Chondrocyte (in vitro differentiated cells): Measurements from ENCODE around the gene FOXK1. TPM values are rescaled to one million over a fixed set of nuclear protein-coding genes. Genes with fewer than 3 reads are reported as not detected.
"Not testable (repeated sequence)": the region's sequence is repeated elsewhere in the genome, so short reads cannot be mapped to it uniquely, and the experiment has no call there.

Experiments
- DNase-seq: peaks from one replicate; pipeline ENCODE4 v3.0.0; 2021; ENCODE audit warnings: mixed read lengths, low spot score
- H3K27ac Mint-ChIP-seq: one replicate; pipeline ENCODE4 v1.8.0; 2021; ENCODE audit warnings: mild to moderate bottlenecking, moderate library complexity, mixed read lengths; ENCODE audit not compliant: unreplicated experiment
- H3K27me3 Mint-ChIP-seq: 2 replicates; pipeline ENCODE4 v1.8.0; 2021; ENCODE audit warnings: low read depth, mixed read lengths
- H3K36me3 Mint-ChIP-seq: 2 replicates; pipeline ENCODE4 v1.8.0; 2021; ENCODE audit warnings: low read depth, mixed read lengths
- H3K4me1 Mint-ChIP-seq: 2 replicates; pipeline ENCODE4 v1.8.0; 2021; ENCODE audit warnings: low read depth, mild to moderate bottlenecking, mixed read lengths
- H3K4me3 Mint-ChIP-seq: one replicate; pipeline ENCODE4 v1.8.0; 2021; ENCODE audit warnings: mild to moderate bottlenecking, moderate library complexity, mixed read lengths; ENCODE audit not compliant: unreplicated experiment
- H3K9me3 Mint-ChIP-seq: 2 replicates; pipeline ENCODE4 v1.8.0; 2021; ENCODE audit warnings: low read depth, mixed read lengths
- total RNA-seq: library from RNA; stranded (reverse); gene quantifications from 3 replicates; pipeline ENCODE4 v1.2.1, GENCODE V29; 2021
- TF ChIP-seq, protein P1 (sequence below): fragments of 200-600 bp; sonication (generic); IDR thresholded peaks from 2 replicates; pipeline ENCODE4 v1.5.0; 2021; ENCODE audit warnings: antibody characterized with exemption, mild to moderate bottlenecking, moderate library complexity

Gene FOXK1
- total RNA-seq, 1 donor from 2014 or later: 77.9 TPM

DNA sequence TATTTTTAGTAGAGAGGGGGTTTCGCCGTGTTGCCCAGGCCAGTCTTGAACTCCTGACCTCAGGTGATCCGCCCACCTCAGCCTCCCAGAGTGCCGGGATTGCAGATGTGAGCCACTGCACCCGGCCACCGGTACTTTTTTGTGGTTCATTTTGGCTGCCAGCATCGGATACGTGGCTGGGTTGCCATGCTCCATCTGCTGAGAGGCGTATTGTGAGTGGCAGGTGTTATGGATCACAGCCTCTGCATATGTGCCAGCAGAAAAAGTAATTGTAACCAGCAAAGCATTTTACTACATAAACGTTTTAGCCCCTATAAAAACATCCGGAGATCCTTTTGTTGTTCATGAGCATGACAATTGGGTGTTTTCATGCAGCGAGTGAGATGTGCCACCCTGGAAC lies 7.1 kb downstream of the FOXK1 start:
- TF ChIP-seq, protein P1, sequence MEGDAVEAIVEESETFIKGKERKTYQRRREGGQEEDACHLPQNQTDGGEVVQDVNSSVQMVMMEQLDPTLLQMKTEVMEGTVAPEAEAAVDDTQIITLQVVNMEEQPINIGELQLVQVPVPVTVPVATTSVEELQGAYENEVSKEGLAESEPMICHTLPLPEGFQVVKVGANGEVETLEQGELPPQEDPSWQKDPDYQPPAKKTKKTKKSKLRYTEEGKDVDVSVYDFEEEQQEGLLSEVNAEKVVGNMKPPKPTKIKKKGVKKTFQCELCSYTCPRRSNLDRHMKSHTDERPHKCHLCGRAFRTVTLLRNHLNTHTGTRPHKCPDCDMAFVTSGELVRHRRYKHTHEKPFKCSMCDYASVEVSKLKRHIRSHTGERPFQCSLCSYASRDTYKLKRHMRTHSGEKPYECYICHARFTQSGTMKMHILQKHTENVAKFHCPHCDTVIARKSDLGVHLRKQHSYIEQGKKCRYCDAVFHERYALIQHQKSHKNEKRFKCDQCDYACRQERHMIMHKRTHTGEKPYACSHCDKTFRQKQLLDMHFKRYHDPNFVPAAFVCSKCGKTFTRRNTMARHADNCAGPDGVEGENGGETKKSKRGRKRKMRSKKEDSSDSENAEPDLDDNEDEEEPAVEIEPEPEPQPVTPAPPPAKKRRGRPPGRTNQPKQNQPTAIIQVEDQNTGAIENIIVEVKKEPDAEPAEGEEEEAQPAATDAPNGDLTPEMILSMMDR: no peak
- Mint-ChIP-seq H3K27me3 (no peaks in the 10 kb centered on the region), H3K4me1 (peaks cover 78% of the 10 kb centered on the region), H3K4me3 (no peak overlapping the region), H3K36me3 (no peaks in the 10 kb centered on the region), H3K27ac (no peak overlapping the region), H3K9me3 (no peaks in the 10 kb centered on the region)
- no peak for DNase-seq

DNA sequence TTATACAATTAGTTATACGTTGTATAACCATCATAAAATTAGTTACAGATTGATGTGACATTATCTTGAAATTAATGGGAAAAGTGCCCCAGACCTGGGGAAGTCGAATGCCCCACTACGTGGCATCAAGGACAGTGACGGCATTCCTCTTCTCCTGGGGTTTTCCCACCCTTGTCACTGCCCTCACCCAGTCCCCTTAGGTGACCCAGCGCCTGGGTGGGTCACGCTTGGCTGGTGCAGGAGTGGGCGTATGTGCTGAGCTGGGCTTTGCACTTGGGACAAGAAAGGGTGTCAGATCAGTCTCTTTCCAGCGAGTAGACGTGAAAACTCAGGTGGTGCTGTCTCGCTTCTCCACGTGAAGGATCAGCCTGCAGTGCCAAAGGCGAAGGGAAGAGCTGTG lies 7.6 kb downstream of the FOXK1 start:
- peak overlapping the region; percentile 71 for H3K27ac Mint-ChIP-seq

DNA sequence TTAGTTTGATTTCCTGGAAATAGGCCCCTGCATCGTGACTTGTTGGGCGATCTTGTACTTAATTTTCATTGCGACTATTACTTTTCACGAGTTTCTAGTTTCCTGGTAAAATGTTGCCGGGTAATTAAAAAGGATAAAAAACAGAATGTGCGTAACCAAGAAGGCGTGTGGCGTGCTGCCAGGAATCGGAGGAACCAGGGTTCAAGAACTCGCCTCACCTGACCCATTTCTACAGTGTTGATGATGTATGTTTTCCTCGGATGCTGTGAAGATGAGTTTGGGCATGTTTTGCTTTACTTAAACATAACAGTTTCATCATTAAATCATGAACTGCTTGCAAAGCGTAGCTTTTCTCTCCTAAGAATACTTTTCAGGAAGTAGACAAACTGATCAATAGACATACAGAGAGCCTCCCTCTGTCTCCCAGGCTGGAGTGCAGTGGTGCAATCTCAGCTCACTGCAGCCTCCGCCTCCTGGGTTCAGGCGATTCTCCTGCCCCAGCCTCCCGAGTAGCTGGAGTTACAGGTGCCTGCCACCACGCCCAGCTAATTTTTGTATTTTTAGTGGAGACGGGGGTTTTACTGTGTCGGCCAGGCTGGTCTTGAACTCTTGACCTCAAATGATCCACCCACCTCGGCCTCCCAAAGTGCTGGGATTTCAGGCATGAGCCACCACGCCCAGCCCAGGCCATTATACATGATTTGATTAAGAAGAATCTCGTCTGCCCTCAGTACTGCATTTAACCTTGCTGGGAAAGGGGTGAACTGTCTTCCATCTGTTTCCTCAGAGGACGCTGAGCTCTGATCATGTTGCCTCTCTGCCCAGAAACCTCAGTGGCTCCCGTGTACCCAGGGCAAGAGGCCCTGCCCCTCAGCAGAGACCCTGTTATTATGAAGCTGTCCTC lies 9.1 kb downstream of the FOXK1 start:
- Mint-ChIP-seq H3K4me1 (peaks cover 78% of the 10 kb centered on the region), H3K9me3 (no peaks in the 10 kb centered on the region), H3K36me3 (no peaks in the 10 kb centered on the region), H3K4me3 (no peak overlapping the region), H3K27ac (peak overlapping the region; percentile 47), H3K27me3 (no peaks in the 10 kb centered on the region)
- DNase-seq: no peak
- TF ChIP-seq, protein P1: no peak

More for the DNA sequence above, 7.6 kb downstream of the FOXK1 start:
- no peak overlapping the region for H3K4me3 Mint-ChIP-seq
- no peaks in the 10 kb centered on the region for H3K27me3 Mint-ChIP-seq
- no peaks in the 10 kb centered on the region for H3K9me3 Mint-ChIP-seq
- peaks cover 78% of the 10 kb centered on the region for H3K4me1 Mint-ChIP-seq
- no peaks in the 10 kb centered on the region for H3K36me3 Mint-ChIP-seq
- no peak for DNase-seq
- TF ChIP-seq, protein P1: no peak

DNA sequence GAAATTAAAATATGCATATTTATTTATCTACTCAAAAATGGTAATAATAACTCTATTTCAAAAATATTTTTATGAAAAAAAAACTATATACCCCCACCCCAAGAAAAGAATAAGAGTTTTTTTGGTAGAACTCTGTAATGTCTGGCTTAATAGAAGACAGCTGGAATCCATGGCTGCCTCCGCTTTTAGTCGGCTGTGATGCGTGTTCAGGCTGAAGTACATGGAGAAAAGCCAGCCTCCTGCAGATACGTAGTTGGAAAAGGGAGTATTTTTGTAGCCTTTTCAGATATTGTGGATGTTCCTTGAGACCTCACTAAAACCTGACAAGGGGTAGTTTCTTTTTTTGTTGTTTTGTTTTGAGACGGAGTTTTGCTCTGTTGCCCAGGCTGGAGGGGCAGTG lies 10.0 kb downstream of the FOXK1 start:
- TF ChIP-seq, protein P1: no peak
- H3K27ac Mint-ChIP-seq: peak overlapping the region; percentile 82
- H3K4me1 Mint-ChIP-seq: peaks cover 72% of the 10 kb centered on the region
- H3K27me3 Mint-ChIP-seq: no peaks in the 10 kb centered on the region
- no peak overlapping the region for H3K4me3 Mint-ChIP-seq
- no peaks in the 10 kb centered on the region for H3K9me3 Mint-ChIP-seq
- DNase-seq: no peak
- no peaks in the 10 kb centered on the region for H3K36me3 Mint-ChIP-seq

DNA sequence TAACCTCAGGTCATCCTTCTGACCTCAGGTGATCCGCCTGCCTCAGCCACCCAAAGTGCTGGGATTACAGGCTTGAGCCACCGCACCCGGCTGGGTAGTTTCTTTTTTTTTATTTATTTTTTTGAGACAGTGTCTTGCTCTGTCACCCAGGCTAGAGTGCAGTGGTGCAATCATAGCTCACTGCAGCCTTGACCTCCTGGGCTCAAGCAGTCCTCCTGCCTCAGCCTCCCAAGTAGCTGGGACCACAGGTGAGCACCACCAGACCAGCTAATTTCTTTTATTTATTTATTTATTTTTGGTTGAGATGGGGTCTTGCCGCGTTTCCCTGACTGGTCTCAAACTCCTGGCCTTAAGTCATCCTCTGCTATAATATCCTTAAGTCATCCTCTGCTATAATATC lies 10.5 kb downstream of the FOXK1 start:
- Mint-ChIP-seq H3K27ac (peak overlapping the region; percentile 76), H3K4me1 (peaks cover 68% of the 10 kb centered on the region)
- not testable (repeated sequence) for H3K36me3 Mint-ChIP-seq, DNase-seq, H3K27me3 Mint-ChIP-seq, H3K9me3 Mint-ChIP-seq, H3K4me3 Mint-ChIP-seq

DNA sequence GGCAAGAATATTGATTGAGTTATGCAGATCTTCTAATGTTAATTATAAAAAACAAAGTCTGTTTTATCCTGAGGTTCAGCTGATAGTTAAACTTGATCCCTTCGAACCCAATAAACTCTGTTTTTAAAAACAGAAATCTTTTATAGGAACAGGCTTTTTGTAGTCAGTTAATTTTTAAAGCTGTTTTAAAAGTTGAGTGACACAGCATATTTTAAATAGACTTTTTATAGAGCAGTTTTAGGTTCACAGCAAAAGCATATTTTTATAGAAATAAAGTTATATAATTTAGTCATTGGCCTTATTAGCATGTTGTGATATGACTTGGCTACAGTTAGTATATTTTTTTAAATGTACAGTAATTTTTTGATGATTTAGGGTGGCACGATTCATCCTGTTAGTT lies 11.1 kb downstream of the FOXK1 start:
- Mint-ChIP-seq H3K4me1 (peaks cover 62% of the 10 kb centered on the region), H3K4me3 (no peak overlapping the region), H3K27me3 (no peaks in the 10 kb centered on the region), H3K27ac (peak overlapping the region; percentile 66), H3K9me3 (no peaks in the 10 kb centered on the region), H3K36me3 (no peaks in the 10 kb centered on the region)
- TF ChIP-seq, protein P1: no peak
- no peak for DNase-seq
